Breast epithelium (tissue), 3 donors: ENCODE data around the gene FRK.

Experiments used
- POLR2AphosphoS5 ChIP-seq, 3 donors: sonication (generic); formaldehyde crosslinking; IDR thresholded peaks; one replicate each; pipeline ENCODE4 v1.6.1; 2017; ENCODE audit warnings: antibody characterized with exemption in 3 of 3
- TF ChIP-seq, protein P1 (sequence below), 3 donors: fragments of 450-650 bp; IDR thresholded peaks; one replicate each; pipeline ENCODE4 v1.5.1; 2016 to 2017; ENCODE audit warnings: antibody characterized with exemption in 3 of 3, mild to moderate bottlenecking in 3 of 3, moderate library complexity in 3 of 3

DNA sequence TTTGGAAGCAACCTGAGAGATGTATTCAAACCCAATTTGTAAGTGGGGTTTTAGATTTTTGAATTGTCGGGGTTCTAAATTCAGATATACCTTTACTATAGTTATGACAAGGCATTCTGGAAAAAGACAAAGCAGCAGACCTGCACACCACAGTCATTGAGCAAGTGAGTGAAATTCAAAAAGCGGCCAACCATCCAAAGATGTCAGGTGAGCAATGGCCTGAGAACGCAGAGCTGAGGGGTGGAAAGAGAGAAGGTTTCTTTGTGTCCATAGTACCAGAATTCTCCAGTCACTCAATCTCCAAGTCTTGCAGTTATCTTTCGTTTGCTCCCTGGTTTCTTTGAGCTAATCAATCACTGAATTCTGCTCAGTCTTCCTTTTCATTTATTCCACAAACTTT lies 1.8 kb upstream of the FRK start:
- TF ChIP-seq, protein P1, sequence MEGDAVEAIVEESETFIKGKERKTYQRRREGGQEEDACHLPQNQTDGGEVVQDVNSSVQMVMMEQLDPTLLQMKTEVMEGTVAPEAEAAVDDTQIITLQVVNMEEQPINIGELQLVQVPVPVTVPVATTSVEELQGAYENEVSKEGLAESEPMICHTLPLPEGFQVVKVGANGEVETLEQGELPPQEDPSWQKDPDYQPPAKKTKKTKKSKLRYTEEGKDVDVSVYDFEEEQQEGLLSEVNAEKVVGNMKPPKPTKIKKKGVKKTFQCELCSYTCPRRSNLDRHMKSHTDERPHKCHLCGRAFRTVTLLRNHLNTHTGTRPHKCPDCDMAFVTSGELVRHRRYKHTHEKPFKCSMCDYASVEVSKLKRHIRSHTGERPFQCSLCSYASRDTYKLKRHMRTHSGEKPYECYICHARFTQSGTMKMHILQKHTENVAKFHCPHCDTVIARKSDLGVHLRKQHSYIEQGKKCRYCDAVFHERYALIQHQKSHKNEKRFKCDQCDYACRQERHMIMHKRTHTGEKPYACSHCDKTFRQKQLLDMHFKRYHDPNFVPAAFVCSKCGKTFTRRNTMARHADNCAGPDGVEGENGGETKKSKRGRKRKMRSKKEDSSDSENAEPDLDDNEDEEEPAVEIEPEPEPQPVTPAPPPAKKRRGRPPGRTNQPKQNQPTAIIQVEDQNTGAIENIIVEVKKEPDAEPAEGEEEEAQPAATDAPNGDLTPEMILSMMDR (IDR thresholded peaks at IDR 0.05) = no peak
- TF ChIP-seq POLR2AphosphoS5 (IDR thresholded peaks at IDR 0.05) = no peak
